22Rv1 (cell line): ENCODE measurements around the gene TGM2.

Source experiments
- CTCF ChIP-seq: fragments of 450-650 bp; IDR thresholded peaks from 2 replicates; pipeline ENCODE4 v1.5.1; 2017; ENCODE audit warnings: mild to moderate bottlenecking
- ZFX ChIP-seq: fragments of 450-650 bp; IDR thresholded peaks from 2 replicates; pipeline ENCODE4 v1.6.1; 2017; ENCODE audit warnings: antibody characterized with exemption, borderline replicate concordance

- no peak for TF ChIP-seq CTCF
- no peak for TF ChIP-seq ZFX
These were observed 39.9 kb upstream of the TGM2 start for GRCh38 chr20:38205001-38205400.
